UCSD-AML1 (cell line): ENCODE results near the gene MT1X.
"Not testable (repeated sequence)": the region's sequence is repeated elsewhere in the genome, so short reads cannot be mapped to it uniquely, and the experiment has no call there.

Experiments used
- DNase-seq: peaks from one replicate; lab custom pipeline; 2025; ENCODE audit not compliant: unreplicated experiment; lab: John Stamatoyannopoulos, UW

MT1X gene

DNA sequence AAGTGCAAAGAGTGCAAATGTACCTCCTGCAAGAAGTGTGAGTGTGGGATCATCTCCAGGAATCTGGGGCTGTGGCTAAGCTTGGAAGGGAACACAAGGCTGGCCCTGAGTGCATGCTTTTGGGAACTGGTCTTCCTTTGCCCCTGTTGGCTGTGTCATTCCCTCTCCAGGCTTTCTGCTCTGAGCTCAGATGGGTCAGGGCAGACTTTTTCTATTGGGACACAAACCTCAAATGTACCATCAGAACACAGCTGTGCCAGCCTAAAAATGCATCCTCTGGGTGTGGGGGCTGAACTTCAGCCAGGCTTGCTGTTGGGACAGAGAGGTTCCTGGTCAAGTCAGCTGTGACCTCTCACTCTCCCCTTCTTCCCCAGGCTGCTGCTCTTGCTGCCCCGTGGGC, 29.7 kb upstream of the MT1X start:
- DNase-seq: no peak

GRCh38 chr16:56653218-56653617, 29.1 kb upstream of the MT1X start:
- DNase-seq: no peak

GRCh38 chr16:56657555-56658326, 24.5 kb upstream of the MT1X start, which contains the start of gene MT1F:
Gene MT1F (plus strand): TSS chr16:56657959. CDS start chr16:56658059, 100 bp downstream.
- DNase-seq: peak; percentile 71

- no peak for DNase-seq
These were observed 23.9 kb upstream of the MT1X start for GRCh38 chr16:56658327-56658875.

- DNase-seq: no peak
These were observed 19.6 kb upstream of the MT1X start for GRCh38 chr16:56662357-56663354.

- DNase-seq: no peak
These were observed 17.8 kb upstream of the MT1X start for GRCh38 chr16:56664506-56664905.

- not testable (repeated sequence) for DNase-seq
These were observed 16.7 kb upstream of the MT1X start for GRCh38 chr16:56665286-56666261.

GRCh38 chr16:56667581-56668571, 14.4 kb upstream of the MT1X start, which contains the start of gene MT1G:
Gene MT1G (minus strand): TSS chr16:56668065. CDS start chr16:56667993, 72 bp downstream.
- DNase-seq: no peak

- no peak for DNase-seq
These were observed 13.0 kb upstream of the MT1X start, which contains the start of gene MT1H for GRCh38 chr16:56669005-56669839. Gene MT1H (plus strand): TSS chr16:56669814. CDS start chr16:56669885, 71 bp downstream.

DNA sequence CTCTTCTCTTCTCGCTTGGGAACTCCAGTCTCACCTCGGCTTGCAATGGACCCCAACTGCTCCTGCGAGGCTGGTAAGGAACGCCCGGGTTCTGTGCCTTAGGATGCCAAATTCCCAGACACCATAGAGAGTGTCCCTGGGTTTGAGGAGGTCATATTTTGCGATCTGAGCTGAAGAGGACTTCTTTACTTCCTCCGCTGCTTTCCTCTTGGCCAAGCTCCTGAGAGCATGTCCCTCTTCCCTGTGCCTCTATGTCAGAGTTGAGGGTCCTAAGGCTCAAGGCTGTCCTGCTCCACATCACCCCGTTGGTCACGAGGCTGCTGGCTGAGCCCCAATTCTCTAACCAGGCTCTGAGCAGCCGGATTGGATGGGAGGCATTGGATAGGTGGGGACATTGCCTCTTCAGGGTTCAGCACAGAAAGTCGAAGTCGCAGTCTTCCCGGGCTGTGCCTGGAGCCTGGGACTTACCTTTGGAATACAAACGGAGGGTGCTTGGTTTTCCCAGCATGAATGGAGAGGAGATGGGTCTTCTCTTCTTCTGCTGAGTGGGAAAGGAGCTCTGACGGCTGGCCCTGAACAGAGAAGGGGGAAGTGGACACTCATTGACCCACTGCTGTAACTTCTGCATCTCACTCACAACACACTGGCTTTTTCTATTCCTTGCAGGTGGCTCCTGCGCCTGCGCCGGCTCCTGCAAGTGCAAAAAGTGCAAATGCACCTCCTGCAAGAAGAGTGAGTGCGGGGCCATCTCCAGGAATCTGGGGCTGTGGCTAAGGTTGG, 12.2 kb upstream of the MT1X start:
- DNase-seq: no peak

- DNase-seq: no peak
These were observed 11.7 kb upstream of the MT1X start for GRCh38 chr16:56670620-56670934.

GRCh38 chr16:56671691-56672090, 10.6 kb upstream of the MT1X start:
- not testable (repeated sequence) for DNase-seq

GRCh38 chr16:56672171-56672570, 10.1 kb upstream of the MT1X start:
- not testable (repeated sequence) for DNase-seq

DNA sequence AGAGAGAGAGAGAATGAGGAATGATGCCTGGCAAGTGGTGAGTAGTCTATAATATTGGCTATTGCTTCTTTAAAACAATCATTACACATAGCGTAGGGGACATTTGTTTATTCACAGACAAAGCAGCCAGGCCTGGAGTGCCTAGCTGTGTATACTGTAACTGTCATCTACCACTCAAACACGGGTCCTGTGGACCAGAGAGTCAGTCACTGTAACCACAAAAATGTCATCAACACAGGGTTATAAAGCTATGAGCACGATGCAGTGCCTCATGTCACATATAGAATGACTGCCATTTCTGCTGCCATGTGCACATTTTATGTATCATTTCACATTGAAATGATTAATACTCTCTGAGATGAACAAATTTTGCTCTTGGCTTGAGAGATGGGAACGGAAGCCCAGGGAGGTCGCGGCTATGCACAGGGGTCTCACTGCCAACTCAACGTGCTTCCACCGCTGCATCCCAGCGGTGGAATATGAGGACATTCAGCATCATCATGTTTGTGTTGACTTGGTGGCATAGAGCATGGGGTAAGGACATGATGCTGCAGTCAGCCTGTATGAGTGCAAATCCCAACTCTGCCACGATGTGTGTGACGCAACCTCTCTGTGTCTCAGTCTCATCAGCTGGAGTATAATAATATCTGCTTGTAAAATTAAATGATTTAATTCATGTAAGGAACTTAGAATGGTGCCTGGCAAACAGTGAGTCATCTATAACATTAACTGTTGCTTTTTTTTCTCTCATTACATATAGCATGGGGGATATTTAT, 9.3 kb upstream of the MT1X start:
- no peak for DNase-seq

- DNase-seq: peak; percentile 29
These were observed 8.3 kb upstream of the MT1X start for GRCh38 chr16:56673921-56674320.

- DNase-seq: not testable (repeated sequence)
These were observed 7.7 kb upstream of the MT1X start for GRCh38 chr16:56674570-56674969.
